Activated CD8-positive, alpha-beta memory T cell treated with anti-CD3 and anti-CD28 coated beads for 36 hours (primary cell): ENCODE measurements around the gene CTNNAL1. TPM values are rescaled to one million over a fixed set of nuclear protein-coding genes. Genes with fewer than 3 reads are reported as not detected.
"Not testable (repeated sequence)": the region's sequence is repeated elsewhere in the genome, so short reads cannot be mapped to it uniquely, and the experiment has no call there.

Source experiments
- CTCF ChIA-PET: fragments of 350-600 bp; sonication (Branson Sonifier 250); formaldehyde crosslinking; loops from one replicate; lab custom pipeline; 2021; ENCODE audit warnings: antibody characterized with exemption; lab: Charles Lee
- POLR2A ChIA-PET: fragments of 350-600 bp; sonication (Branson Sonifier 250); formaldehyde crosslinking; loops from one replicate; lab custom pipeline; 2021; ENCODE audit warnings: antibody characterized with exemption; lab: Charles Lee
- total RNA-seq, 2 experiments: library from RNA; stranded (reverse); gene quantifications; one replicate each; pipeline ENCODE4 v1.2.3, GENCODE V29; 2021

Gene CTNNAL1
- total RNA-seq, 2 experiments from 2014 or later, result 20.9 to 21.0 TPM

DNA sequence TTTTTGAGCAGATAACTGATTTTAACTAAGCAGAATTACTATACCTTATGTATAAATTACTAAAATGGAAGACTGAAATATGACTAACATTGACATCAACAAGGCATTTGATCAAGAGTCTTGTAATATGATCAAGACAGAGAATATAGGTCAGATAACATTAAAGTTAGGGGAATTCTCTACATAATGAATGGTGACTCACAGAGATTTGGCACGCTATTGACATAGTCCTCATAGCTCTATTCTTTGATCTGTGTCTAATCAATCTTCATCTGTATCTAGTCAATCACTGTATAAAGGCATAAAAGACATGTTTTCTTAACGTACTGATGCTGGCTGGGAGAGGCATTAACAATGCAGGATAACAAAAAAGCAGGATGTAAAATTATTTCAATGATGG, 61.7 kb downstream of the CTNNAL1 start:
- ChIA-PET CTCF (no interaction called here), POLR2A (no interaction called here)

DNA sequence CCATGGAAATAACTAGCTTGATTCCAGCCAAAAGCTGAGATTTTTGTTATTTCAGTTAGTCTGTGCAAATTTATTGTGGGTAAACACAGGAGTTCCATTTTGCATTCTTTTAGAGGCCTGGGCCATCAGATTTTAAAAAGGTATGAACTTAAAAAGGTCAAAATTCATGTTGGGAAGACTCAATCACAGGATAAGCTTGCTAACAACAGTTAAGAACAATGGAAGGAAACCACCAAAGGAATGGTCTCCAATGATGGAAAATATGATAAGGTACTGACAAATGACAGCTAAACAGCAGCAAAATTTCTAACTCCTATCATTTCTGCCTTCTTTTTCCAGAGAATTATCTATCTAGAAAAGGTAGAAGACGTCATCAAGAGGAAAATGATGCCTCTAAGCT, 63.1 kb downstream of the CTNNAL1 start:
- POLR2A ChIA-PET, result interaction anchor here (0.5 kb wide), 1 partner anchor 1374 kb away, joined by 10 read pairs; no protein-coding TSS in a partner anchor
- CTCF ChIA-PET, result no interaction called here

DNA sequence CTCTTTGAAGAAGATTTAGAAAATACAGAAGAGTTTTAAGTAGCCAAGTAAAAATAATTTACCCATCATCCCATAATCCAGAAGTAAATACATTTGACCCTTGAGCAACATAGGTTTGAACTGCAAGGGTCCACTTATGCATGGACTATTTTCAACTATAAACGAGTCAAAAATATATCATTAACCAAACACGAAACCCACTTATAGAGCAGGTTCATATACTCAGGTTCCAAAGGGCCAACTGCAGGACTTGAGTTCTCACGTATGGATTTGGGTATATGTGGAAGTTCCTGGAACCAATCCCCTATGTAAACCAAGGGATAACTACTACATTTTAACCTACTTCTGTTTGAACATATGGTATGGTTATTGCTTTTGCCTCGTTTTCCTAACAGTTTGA, 73.3 kb downstream of the CTNNAL1 start:
- POLR2A ChIA-PET, result no interaction called here
- CTCF ChIA-PET, result no interaction called here

DNA sequence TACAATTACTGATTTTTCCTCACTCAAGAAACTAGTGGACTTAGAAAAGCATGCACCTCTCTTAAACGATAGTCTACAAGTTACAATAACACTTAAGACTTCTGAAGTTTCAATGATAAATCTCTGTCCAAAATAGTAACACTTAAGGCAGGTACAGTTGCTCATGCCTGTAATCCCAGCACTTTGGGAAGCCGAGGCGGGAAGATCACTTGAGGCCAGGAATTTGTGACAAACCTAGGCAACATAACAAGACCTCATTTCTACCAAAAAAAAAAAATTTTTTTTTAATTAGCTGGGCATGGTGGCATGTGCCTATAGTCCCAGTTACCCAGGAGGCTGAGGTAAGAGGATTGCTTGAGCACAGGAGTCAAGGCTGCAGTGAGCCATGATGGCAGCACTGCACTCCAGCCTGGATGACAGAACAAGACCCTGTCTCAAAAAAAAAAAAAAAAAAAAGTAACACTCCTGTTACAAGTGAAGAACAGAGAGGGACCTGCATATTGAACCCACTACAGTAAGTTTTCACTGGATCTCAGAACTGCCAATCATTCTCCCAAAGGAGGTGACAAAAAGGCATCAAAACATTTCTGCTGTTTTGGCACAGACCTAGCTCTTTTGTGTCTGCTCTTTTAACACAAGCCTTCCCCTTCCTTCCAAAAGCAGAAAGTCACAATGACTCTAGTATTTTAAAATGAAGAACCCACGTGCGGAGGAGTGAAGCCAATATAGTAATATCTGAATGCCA, 75.6 kb downstream of the CTNNAL1 start:
- ChIA-PET POLR2A (no interaction called here), CTCF (no interaction called here)

DNA sequence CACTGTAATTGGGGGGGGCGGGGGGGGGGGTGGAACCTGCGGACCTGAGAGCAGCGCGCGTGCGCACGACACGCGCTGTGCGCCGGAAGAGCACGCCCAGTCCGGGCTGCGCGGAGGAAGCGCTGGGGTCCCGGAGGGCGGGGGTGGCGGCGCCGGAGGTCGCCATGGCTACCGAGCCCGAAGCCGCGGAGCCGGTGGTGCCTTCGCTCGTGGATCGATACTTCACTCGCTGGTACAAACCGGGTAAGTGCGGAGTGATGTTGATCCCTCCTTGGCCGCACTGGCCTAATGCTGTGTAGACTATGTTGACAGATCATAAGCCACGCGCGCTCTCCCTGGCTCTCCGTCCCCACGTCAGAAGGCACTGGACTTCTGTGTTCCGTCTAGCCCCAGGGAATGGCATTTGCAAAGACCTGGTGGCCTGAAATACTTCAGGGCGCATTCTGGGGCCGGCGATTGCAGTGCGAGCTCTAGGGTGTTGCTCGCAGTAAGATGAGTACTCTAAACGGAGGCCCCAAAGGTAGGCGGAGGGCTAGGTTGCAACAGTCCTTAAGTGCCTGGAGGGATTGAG, 78.9 kb downstream of the CTNNAL1 start, which contains the start of gene ABITRAM:
Gene ABITRAM, plus strand, starts transcription at position 78 of the 571 bp plus-strand sequence. Its CDS starts 87 bp downstream, at position 165.
- CTCF ChIA-PET, result no interaction called here
- POLR2A ChIA-PET, result interaction anchor here (0.9 kb wide), 1 partner anchor 249 kb away, joined by 4 read pairs; no protein-coding TSS in a partner anchor

DNA sequence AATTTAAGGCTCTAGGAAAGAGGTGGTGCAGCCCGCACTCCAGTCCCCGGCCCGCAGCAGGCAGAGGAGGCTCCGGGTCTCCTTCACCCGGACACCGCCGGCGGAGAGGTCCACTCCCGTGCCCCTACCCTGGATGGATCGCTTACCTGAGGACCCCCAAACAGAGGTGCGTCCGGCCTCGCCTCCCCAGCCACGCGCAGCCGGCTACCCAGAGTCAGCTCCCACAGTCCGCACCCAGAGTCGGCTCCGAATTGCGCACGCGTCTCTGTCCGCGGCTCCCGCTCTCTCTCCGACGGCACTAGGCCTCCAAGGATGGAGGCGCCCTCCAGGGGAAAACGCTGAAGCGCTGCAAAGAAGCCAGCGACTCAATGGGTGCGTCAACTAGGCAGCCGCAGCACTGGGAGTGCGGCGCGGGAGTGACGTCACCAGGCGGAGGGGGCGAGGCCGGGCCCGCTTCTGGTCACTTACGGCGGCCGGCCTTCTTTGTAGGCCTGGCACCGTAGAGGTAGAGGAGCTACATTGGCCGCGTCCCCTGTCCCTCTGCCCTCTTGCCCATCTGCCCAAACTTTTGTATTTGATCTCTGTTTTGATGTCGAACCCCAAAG, 79.5 kb downstream of the CTNNAL1 start, which contains the start of gene ELP1:
Gene ELP1, minus strand, starts transcription at position 407 of the 605 bp plus-strand sequence. CDS start 2,978 bp downstream, outside the sequence.
- CTCF ChIA-PET, result no interaction called here
- POLR2A ChIA-PET, result interaction anchor here (0.9 kb wide), 1 partner anchor 250 kb away, joined by 4 read pairs; no protein-coding TSS in a partner anchor

DNA sequence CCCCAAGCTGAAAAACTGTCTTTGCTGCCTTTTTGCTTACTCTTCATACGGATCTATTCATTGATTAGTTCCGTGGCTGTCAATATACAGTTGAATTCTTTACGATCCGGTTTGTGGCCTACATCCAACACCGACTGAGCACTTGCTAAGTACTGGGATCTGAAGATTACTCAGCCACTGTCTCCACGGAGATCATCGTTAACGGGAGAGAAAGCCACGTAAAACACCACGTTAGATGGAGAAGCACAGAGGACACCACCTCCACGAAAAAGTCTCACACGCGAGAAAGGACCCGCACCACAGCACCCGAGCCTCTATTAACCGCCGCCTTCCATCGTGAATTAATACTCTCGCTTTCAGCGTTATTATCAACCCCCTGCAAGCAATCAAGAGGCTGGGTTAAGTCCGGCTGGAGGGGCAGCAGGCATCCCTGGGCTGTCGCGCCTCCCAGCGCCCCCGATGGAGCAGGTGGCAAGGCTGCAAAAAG, 80.0 kb downstream of the CTNNAL1 start:
- POLR2A ChIA-PET, result no interaction called here
- CTCF ChIA-PET, result no interaction called here

DNA sequence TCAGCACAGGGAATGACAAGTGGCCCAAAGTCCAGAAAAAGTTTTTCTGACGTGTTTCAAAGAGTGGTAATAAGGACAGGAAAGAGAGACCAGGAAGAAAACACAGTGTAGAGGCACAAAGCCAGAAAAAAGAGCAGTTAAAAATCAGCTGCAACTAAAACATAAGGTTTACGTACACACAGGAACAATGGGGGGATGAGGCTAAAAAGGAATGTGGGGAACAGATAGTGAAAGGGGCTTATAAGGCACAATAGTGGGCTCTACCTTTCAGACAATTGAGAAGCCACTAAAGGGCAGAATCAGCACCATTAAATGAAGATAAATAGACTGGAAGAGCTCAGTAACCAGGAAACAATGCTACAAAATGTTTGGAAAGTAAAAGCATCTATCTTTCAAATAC, 84.9 kb downstream of the CTNNAL1 start:
- POLR2A ChIA-PET, result no interaction called here
- CTCF ChIA-PET, result interaction anchor here (0.6 kb wide), 1 partner anchor 1309 kb away, joined by 3 read pairs; no protein-coding TSS in a partner anchor

DNA sequence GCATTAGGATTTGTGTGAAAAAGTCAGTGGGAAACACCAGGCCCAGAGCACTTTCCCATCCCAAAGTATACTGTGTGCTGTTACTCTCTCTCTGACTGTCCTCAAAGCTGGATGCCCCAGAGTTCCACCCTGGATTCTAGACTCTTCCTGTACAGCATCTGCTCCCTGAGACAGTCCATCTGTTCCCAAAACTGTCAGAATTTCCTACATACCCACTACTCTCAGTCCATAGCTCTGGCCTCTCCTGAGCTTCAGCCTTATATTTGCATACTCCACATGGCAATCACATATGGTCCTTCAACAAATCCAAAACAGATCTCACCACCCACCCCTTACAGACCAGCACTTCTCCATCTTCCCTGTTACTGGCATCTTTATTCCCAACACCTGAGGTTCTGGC, 88.8 kb downstream of the CTNNAL1 start:
- CTCF ChIA-PET, result no interaction called here
- POLR2A ChIA-PET, result no interaction called here

DNA sequence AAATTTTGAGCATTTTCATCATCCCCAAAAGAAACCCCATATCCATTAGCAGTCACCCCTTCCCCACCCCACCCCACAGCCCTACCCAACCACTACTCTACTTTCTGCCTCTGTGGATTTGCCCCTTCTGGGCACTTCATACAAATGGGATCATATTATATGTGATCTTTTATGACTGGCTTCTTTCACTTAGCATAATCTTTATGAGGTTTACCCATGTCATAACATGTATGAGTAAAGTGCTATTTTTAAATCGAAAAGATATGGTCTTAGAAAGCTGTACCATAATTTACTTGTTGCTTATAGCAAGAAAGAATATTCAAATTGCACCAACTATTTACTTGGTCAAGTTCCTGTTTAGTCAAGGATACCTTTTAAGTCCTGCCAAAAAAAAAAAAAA, 92.1 kb downstream of the CTNNAL1 start:
- POLR2A ChIA-PET, result no interaction called here

DNA sequence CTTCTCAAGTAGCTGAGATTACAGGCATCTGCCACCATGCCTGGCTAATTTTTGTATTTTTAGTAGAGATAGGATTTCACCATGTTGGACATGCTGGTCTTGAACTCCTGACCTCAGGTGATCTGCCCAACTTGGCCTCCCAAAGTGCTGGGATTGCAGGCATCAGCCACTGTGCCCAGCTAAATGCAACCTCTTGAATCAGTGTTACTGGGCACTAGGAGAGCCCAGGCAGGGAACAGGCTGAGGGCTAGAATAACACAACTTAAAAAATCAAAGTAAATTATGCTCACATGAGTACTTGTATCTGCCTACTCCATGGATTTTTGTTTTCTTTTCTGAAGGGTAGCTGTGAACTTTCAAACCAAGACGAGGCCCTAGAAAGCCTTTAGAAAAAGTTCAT, 92.9 kb downstream of the CTNNAL1 start:
- POLR2A ChIA-PET, CTCF ChIA-PET: not testable (repeated sequence)

More for the DNA sequence above, 92.1 kb downstream of the CTNNAL1 start:
- CTCF ChIA-PET, result no interaction called here

DNA sequence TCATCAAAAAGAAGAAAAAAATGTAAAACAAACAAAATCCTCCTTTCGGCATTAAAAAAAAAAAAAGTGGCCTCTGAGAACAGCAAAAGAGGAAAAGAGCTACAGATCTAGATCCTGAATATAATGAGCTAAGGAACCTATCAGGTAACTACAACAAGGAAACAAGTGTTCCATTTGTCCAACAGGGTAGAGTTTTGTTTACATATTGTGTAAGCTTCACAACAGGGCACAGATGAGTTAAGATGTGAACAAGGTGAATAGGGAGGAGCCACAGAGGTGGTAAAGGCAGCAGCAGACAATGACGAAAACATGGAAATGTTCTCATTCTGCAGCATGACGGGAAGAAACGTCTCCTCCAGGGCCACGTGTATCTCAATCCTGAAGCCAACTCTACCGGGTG, 93.8 kb downstream of the CTNNAL1 start:
- POLR2A ChIA-PET, result no interaction called here
- CTCF ChIA-PET, result interaction anchor here (0.6 kb wide), 1 partner anchor 703 kb away, joined by 3 read pairs; no protein-coding TSS in a partner anchor

DNA sequence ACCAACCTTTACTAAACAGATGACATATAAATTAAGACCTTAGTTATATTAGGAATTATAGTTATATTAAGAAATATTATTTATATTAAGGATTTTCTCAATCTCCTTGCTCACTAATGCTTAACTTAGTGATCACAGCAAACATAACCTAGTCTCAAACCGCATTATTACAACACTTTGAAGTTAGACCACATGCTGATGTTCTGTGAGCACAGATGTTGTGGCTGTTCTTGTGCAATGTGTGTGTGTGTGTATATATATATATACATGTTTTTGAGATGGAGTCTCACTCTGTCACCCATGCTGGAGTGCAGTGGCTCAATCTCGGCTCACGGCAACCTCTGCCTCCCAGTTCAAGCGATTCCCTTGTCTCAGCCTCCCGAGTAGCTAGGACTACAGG, 99.9 kb downstream of the CTNNAL1 start:
- ChIA-PET POLR2A (no interaction called here), CTCF (interaction anchor here (0.6 kb wide), 1 partner anchor 37 kb away, joined by 3 read pairs; no protein-coding TSS in a partner anchor)

DNA sequence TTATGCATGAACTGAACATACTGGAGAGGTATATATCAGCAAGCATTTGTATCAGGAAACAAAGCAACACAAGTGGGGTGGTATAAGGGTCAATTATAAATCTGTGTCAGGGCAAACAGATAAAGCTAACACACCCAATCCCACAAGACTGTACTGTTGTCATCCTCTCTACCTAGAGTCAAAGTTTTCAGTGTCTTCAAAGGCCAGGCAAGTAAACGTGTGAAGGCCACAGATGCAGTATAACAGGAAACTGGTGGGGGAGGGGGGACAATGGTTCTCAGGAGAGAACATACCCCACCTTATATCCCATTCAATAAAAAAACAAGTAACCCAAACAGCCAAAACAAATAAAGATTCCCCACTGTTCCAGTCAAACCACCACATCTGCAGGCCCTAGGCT, 101.5 kb downstream of the CTNNAL1 start:
- CTCF ChIA-PET, result interaction anchor here (0.7 kb wide), 1 partner anchor 135 kb away, joined by 3 read pairs; no protein-coding TSS in a partner anchor
- POLR2A ChIA-PET, result no interaction called here

DNA sequence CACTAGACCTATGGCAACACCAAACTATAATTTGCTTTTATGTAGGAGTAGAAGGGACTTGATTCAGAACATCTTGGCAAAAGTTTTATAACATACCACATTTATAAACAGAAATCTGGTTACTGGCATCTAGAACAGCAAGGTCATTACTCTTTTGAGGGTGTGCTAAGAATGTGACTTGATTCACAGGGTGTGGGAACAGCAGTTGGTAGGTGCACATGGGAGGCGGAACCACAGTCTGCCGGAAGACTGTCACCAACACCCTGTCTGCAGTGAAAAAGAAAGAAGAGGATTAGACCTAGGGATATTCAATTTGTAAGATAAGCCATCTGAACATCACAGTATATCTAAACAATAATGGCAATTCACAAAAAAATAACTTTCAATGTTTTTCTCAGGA, 102.4 kb downstream of the CTNNAL1 start:
- CTCF ChIA-PET, result no interaction called here
- POLR2A ChIA-PET, result no interaction called here

DNA sequence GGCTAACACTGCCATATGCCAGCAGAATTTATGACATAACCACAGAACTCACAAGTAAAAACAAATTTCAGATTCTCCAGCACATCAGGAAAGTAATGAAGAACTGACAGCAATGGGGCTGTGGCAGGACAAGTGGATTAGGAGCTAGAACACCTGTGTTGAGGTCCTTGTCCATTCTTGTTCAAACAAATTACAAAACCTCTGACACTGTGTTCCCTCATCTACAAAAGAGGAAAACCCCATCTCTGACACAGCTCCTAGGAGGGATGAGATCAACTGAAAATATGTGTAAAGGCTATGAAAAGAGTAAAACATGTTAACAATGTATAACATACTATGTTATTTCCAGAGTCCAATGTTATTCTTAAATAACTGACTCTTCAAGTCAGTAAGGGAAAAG, 102.9 kb downstream of the CTNNAL1 start:
- ChIA-PET CTCF (no interaction called here), POLR2A (no interaction called here)

DNA sequence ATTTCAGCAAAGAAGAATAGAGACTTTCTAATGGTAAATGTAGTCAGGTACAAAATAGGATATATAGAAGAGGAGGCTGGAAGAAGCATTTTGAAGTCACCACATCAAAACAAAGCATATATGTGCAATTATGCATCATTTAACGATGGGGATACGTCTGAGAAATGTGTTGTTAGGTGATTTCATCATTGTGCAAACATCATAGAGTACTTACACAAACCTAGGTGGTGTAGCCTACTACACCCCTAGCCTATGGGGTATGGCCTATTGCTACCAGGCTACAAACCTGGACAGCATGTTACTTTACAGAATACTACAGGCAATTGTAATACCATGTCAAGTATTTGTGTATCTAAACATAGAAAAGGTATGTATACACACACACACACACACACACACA, 107.8 kb downstream of the CTNNAL1 start:
- POLR2A ChIA-PET, result no interaction called here
- CTCF ChIA-PET, result no interaction called here

DNA sequence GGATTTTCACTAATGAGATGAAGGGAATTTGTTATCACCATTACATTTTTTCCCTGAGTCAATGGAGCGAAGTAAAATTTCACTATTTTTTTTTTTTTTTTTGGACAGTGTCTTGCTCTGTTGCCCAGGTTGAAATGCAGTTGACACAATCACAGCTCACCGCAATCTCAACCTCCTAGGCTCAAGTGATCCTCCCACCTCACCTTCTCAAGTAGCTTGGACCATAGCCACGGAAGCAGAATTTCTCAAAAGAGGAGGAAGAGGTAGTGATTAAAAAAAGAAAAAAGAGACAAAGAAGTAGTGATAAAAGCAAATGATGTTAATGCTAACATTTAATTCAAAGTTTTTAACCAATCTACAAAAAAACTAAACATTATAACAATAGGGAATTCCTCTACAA, 109.1 kb downstream of the CTNNAL1 start:
- ChIA-PET POLR2A (no interaction called here), CTCF (interaction anchor here (1.1 kb wide), 1 partner anchor 13 kb away, joined by 3 read pairs; no protein-coding TSS in a partner anchor)

DNA sequence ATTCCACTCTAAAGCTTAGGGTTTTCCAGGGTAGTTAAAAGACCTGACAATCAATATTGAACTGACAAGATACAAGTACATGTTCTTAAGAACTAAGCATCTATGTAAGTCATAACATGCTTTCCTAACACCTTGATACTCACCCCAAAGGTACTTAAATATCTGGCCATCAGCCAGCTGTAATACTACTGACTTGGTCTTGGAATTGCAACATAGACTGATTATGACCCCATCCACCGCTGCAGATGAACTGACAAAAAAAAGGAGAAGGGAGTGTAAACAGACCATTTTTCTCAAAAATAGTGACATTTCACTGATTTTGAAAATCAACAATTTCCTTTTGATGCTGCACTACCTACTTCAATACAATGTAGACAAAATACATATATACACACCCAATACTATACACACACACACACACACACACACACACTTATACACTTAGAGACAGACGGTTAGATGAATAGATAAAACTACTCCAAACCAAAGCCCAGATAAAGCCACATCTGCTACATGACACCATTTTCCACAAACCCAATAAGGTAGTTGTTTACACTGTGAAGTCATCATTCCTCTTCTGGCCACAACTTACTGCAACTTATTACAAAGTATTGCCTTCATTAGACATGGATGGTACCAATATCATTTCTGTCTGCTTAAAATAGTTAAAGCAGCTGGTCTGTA, 109.7 kb downstream of the CTNNAL1 start:
- CTCF ChIA-PET, result no interaction called here
- POLR2A ChIA-PET, result no interaction called here
